GM12878 (cell line): ENCODE data around the gene LIN7C. TPM values are rescaled to one million over a fixed set of nuclear protein-coding genes. Genes with fewer than 3 reads are reported as not detected.

ENCODE experiments used
- ATAC-seq: fragments of 200-7000 bp; cut with Tn5 transposase; 3 replicates; pipeline ENCODE4 v1.9.1; 2020; ENCODE audit warnings: mild to moderate bottlenecking, moderate library complexity
- BruUV-seq: library from RNA; stranded (reverse); fragments of 400-500 nt; replicated peaks from 2 replicates; lab custom pipeline; 2021; lab: Mats Ljungman, UMichigan
- CTCF ChIA-PET: fragments of 300-600 bp; sonication (Branson Sonifier 250); formaldehyde crosslinking; extraction: SDS; loops from one replicate; lab custom pipeline; 2021; ENCODE audit warnings: inconsistent platforms; lab: Yijun Ruan, JAX
- POLR2A ChIA-PET: fragments of 350-600 bp; formaldehyde crosslinking; extraction: SDS; loops from one replicate; lab custom pipeline; 2021; ENCODE audit warnings: inconsistent platforms; lab: Charles Lee
- RAD21 ChIA-PET: fragments of 300-600 bp; sonication (Branson Sonifier 250); formaldehyde crosslinking; loops from one replicate; lab custom pipeline; 2023; ENCODE audit warnings: antibody characterized with exemption; ENCODE audit not compliant: unreplicated experiment; lab: Charles Lee
- SMC1A ChIA-PET: fragments of 300-600 bp; sonication (Branson Sonifier 250); formaldehyde crosslinking; loops from one replicate; lab custom pipeline; 2023; ENCODE audit not compliant: unreplicated experiment, uncharacterized antibody; lab: Charles Lee
- DNase-seq: peaks from one replicate; pipeline ENCODE4 v3.0.0-alpha.2; 2011; ENCODE audit warnings: low read depth, low spot score
- FAIRE-seq: peaks from 3 replicates; lab custom pipeline; 2011; peaks lifted over from hg19 to GRCh38; lab: Jason Lieb, UNC
- H2AFZ ChIP-seq: 2 replicates; pipeline ENCODE4 v1.6.0; 2011; ENCODE audit warnings: low read depth, low read length, control low read depth; ENCODE audit not compliant: control insufficient read depth
- H3K27ac ChIP-seq: 2 replicates; pipeline ENCODE4 v1.5.1; 2011; ENCODE audit warnings: control low read depth; ENCODE audit not compliant: control insufficient read depth, insufficient read depth
- H3K27me3 ChIP-seq, 2 experiments: replicated peaks in 1 of 2; 2 replicates each; pipeline versions ENCODE4 v1.6.0 to v1.6.1; 2011; ENCODE audit warnings: low read length in 1 of 2; ENCODE audit not compliant: control insufficient read depth in 2 of 2, insufficient read depth in 2 of 2
- H3K36me3 ChIP-seq, 2 experiments: 2 replicates each; pipeline ENCODE4 v1.5.1; 2011; ENCODE audit warnings: low read length in 1 of 2; ENCODE audit not compliant: control insufficient read depth in 2 of 2, insufficient read depth in 2 of 2
- H3K4me1 ChIP-seq: 2 replicates; pipeline ENCODE4 v1.6.1; 2011; ENCODE audit warnings: mild to moderate bottlenecking, low read length, moderate library complexity, mixed read lengths; ENCODE audit not compliant: control insufficient read depth, insufficient read depth
- H3K4me2 ChIP-seq: 2 replicates; pipeline ENCODE4 v1.6.0; 2011; ENCODE audit warnings: control low read depth; ENCODE audit not compliant: control insufficient read depth, insufficient read depth
- H3K4me3 ChIP-seq: fragments of 200-600 bp; sonication (generic); 2 replicates; pipeline ENCODE4 v1.5.1; 2016
- H3K79me2 ChIP-seq: 2 replicates; pipeline ENCODE4 v1.6.0; 2011; ENCODE audit warnings: low read length; ENCODE audit not compliant: control insufficient read depth, insufficient read depth
- H3K9ac ChIP-seq: 2 replicates; pipeline ENCODE4 v1.8.0; 2011; ENCODE audit warnings: low read length, control low read depth, mixed read lengths; ENCODE audit not compliant: control insufficient read depth, insufficient read depth
- H3K9me3 ChIP-seq: replicated peaks from 3 replicates; pipeline ENCODE4 v1.5.1; 2011; ENCODE audit warnings: mild to moderate bottlenecking, low read length; ENCODE audit not compliant: control insufficient read depth, insufficient read depth
- H4K20me1 ChIP-seq: 2 replicates; pipeline ENCODE4 v1.6.0; 2011; ENCODE audit not compliant: control insufficient read depth, insufficient read depth
- BMI1 ChIP-seq: fragments of 450-650 bp; IDR thresholded peaks from 2 replicates; pipeline ENCODE4 v1.6.1; 2016; ENCODE audit warnings: mild to moderate bottlenecking, moderate library complexity, borderline replicate concordance
- CREB1 ChIP-seq: IDR thresholded peaks from 2 replicates; pipeline ENCODE4 v1.6.1; 2012; ENCODE audit warnings: low read depth, mild to moderate bottlenecking, inconsistent platforms
- FOXK2 ChIP-seq: fragments of 450-650 bp; IDR thresholded peaks from 2 replicates; pipeline ENCODE4 v1.6.1; 2017; ENCODE audit warnings: mild to moderate bottlenecking, moderate library complexity
- JUNB ChIP-seq: IDR thresholded peaks from 2 replicates; pipeline ENCODE4 v1.6.1; 2016; ENCODE audit warnings: antibody characterized with exemption, mild to moderate bottlenecking
- LARP7 ChIP-seq: fragments of 450-650 bp; IDR thresholded peaks from 2 replicates; pipeline ENCODE4 v1.6.1; 2017; ENCODE audit warnings: mild to moderate bottlenecking
- MTA2 ChIP-seq: fragments of 450-650 bp; IDR thresholded peaks from 2 replicates; pipeline ENCODE4 v1.6.1; 2016; ENCODE audit warnings: low read depth, mild to moderate bottlenecking, moderate library complexity
- MYB ChIP-seq: fragments of 150-350 bp; IDR thresholded peaks from 2 replicates; pipeline ENCODE4 v1.6.1; 2014; ENCODE audit warnings: mild to moderate bottlenecking, low read depth, low read length, borderline replicate concordance
- NKRF ChIP-seq: fragments of 450-650 bp; conservative IDR thresholded peaks from 2 replicates; pipeline ENCODE4 v1.6.1; 2017; ENCODE audit warnings: mild to moderate bottlenecking, moderate library complexity
- NRF1 ChIP-seq: conservative IDR thresholded peaks from 2 replicates; pipeline ENCODE4 v1.6.1; 2011; ENCODE audit warnings: mild to moderate bottlenecking, low read depth, low read length, improper control_type of control experiment
- SKIL ChIP-seq: fragments of 450-650 bp; IDR thresholded peaks from 2 replicates; pipeline ENCODE4 v1.6.1; 2017; ENCODE audit warnings: mild to moderate bottlenecking, low read depth, inconsistent platforms; ENCODE audit not compliant: poor library complexity, severe bottlenecking
- SRF ChIP-seq, 2 experiments: IDR thresholded peaks; 2 replicates each; pipeline ENCODE4 v1.6.1; 2011; ENCODE audit warnings: low read depth in 2 of 2, low read length in 2 of 2, mild to moderate bottlenecking in 1 of 2, moderate library complexity in 1 of 2
- STAT3 ChIP-seq: IDR thresholded peaks from 2 replicates; pipeline ENCODE4 v1.6.1; 2011; ENCODE audit warnings: low read depth, low read length, improper control_type of control experiment
- TCF12 ChIP-seq: IDR thresholded peaks from 2 replicates; pipeline ENCODE4 v1.6.1; 2011; ENCODE audit warnings: low read depth, mild to moderate bottlenecking, low read length
- ZNF622 ChIP-seq: fragments of 450-650 bp; IDR thresholded peaks from 2 replicates; pipeline ENCODE4 v1.6.1; 2017; ENCODE audit warnings: mild to moderate bottlenecking, inconsistent platforms
- ZZZ3 ChIP-seq: IDR thresholded peaks from 2 replicates; pipeline ENCODE4 v1.6.1; 2011; ENCODE audit warnings: low read depth; ENCODE audit not compliant: control insufficient read depth, insufficient read length
- WGBS: methylation state at CpG from one replicate; pipeline ENCODE4 v1.1.6; 2016; ENCODE audit warnings: low lambda C conversion rate; ENCODE audit not compliant: insufficient replicate concordance, insufficient coverage; ENCODE audit errors: missing lambda C conversion rate; 5-methylcytosine and 5-hydroxymethylcytosine counted together
- in situ Hi-C: fragments of 300-500 bp; cut with MboI; formaldehyde crosslinking; loops from 9 replicates; pipeline ENCODE4 v1.14.3; 2018; ENCODE audit warnings: mixed read lengths
- intact Hi-C: fragments of 100-400 bp; cut with micrococcal nuclease; formaldehyde crosslinking; loops from one replicate; pipeline ENCODE4 v1.14.2; 2022; ENCODE audit not compliant: unreplicated experiment
- polyA plus RNA-seq, 11 experiments: library from polyadenylated mRNA; depleted of rRNA in 4 of 11; unstranded in 6 of 11; stranded (reverse) in 5 of 11; fragments of >200 nt; fragmentation: Nextera tagmentation in 4 of 11; fragmentation: Illumina TruSeq in 1 of 11; extraction: Ambion mirVana in 4 of 11; extraction: Trizol in 1 of 11; gene quantifications; 1 replicate in 1 of 11; 2 replicates in 10 of 11; pipeline versions ENCODE4 v1.2.1 to v1.2.3, GENCODE V29; 2011 to 2016; ENCODE audit warnings: inconsistent platforms in 2 of 11, missing spikeins in 2 of 11, low read depth in 1 of 11
- total RNA-seq, 4 experiments: library from RNA; depleted of rRNA in 3 of 4; stranded (reverse); fragments of >200 nt in 3 of 4; fragmentation: Illumina TruSeq in 1 of 4; extraction: Trizol in 1 of 4; gene quantifications; 2 replicates each; pipeline versions ENCODE4 v1.2.1 to v1.2.3, GENCODE V29; 2013 to 2021

The LIN7C gene
- total and polyA plus RNA-seq, 10 of the 15 experiments (the other 5 are each of a cell fraction or from before 2014, with no cell fraction given) = 6.0 to 23.7 (median 15.1) TPM

DNA sequence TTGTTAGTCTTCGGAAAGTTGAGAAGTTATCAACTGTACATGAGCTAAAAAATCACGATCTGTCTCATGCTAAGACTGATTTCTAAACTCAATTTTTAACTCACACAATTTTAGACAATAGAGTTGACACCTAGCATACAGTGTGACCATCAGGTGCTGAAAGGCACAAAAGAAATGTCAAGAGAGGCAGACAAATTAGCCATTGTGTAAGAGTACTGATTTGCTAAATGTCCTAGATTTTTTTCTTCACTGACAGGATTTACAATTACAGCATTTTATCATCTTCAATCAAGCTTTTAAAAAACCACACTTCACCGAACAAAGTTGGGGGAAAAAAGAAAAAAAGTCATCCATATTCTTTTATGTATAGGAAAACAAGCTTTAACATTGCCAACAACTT is 40.9 kb downstream of the LIN7C start:
- Histone ChIP-seq H3K79me2 (no peaks in the 10 kb centered on the region), H3K9ac (no peak overlapping the region), H2AFZ (no peak overlapping the region), H3K27ac (no peak overlapping the region), H3K4me2 (no peak overlapping the region), H3K4me3 (no peak overlapping the region), H3K27me3 (0 out of 4 replicates have a peak, but pooled peaks cover 0 to 3% of the 10 kb centered on the region in 2 experiments), H3K9me3 (no peaks in the 10 kb centered on the region), H4K20me1 (no peaks in the 10 kb centered on the region), H3K36me3 (no peaks in the 10 kb centered on the region), H3K4me1 (no peaks in the 10 kb centered on the region)
- intact Hi-C loops (no loop called here), in situ Hi-C loops (no loop called here)
- ChIA-PET SMC1A (interaction anchor here (0.7 to 2.2 kb wide), 3 partner anchors 20 to 1300 kb away, joined by 3 to 5 read pairs (median 3); no protein-coding TSS in a partner anchor), RAD21 (no interaction called here), POLR2A (no interaction called here), CTCF (interaction anchor here (1.0 to 2.5 kb wide), 4 partner anchors 9 to 281 kb away, joined by 3 to 6 read pairs (median 3); no protein-coding TSS in a partner anchor)
- WGBS = 39% methylated on average over 3 of the region's 3 CpGs
- no peak for FAIRE-seq
- DNase-seq = no peak
- no peak for ATAC-seq
- TF ChIP-seq BMI1 (no peak), MYB (no peak)
- no TSS peak for BruUV-seq

DNA sequence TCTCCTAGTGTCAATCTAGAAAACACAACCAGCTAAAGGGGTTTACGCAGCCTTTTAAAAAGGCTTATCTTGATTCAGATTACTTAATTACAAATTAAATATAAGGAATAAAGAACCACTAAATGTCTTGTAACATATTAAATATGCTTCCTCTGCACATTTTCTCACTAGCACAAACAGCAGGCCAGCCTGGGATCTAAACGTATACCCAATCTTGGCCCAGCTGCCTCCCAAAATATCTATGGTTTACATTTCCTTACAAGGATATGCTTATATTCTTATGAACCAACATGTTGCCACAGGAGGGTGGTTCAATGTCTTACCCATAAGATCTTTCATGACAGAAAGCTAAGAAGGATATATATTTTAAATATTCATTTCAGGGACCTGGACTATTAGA is 41.7 kb downstream of the LIN7C start:
- H3K4me2 ChIP-seq = no peak overlapping the region
- H3K9ac ChIP-seq = no peak overlapping the region
- no peak for TF ChIP-seq CREB1
- TF ChIP-seq MTA2 = no peak
- no peak for TF ChIP-seq STAT3
- TF ChIP-seq LARP7 = no peak
- TF ChIP-seq MYB = no peak
- TF ChIP-seq FOXK2 = no peak
- TF ChIP-seq JUNB = no peak
- no peak for TF ChIP-seq NRF1
- TF ChIP-seq SRF (IDR thresholded peaks at IDR 0.05; ENCODE audit: low read depth in 2 of 2, low read length in 2 of 2) = no peak
- TF ChIP-seq TCF12 = no peak
- no peak for TF ChIP-seq ZZZ3
- no peak for TF ChIP-seq NKRF
- TF ChIP-seq SKIL = no peak
- no peak for TF ChIP-seq ZNF622

More for the DNA sequence above, 41.7 kb downstream of the LIN7C start:
- no peaks in the 10 kb centered on the region for H4K20me1 ChIP-seq
- H3K27ac ChIP-seq = no peak overlapping the region
- DNase-seq (no peak), FAIRE-seq (no peak), ATAC-seq (no peak)
- intact Hi-C loops (no loop called here), in situ Hi-C loops (no loop called here)
- no peaks in the 10 kb centered on the region for H3K36me3 ChIP-seq
- no peaks in the 10 kb centered on the region for H3K79me2 ChIP-seq
- no peaks in the 10 kb centered on the region for H3K9me3 ChIP-seq
- 84% methylated on average over 2 of the region's 2 CpGs for WGBS
- ChIA-PET SMC1A (interaction anchor here (2.2 kb wide), 1 partner anchor 21 kb away, joined by 5 read pairs; no protein-coding TSS in a partner anchor), POLR2A (no interaction called here), RAD21 (no interaction called here), CTCF (interaction anchor here (0.8 to 2.5 kb wide), 4 partner anchors 21 to 280 kb away, joined by 3 to 6 read pairs (median 4); no protein-coding TSS in a partner anchor)
- no TSS peak for BruUV-seq
- no peak overlapping the region for H3K4me3 ChIP-seq
- 0 out of 4 replicates have a peak, but pooled peaks cover 0 to 2% of the 10 kb centered on the region in 2 experiments for H3K27me3 ChIP-seq
- H2AFZ ChIP-seq = no peak overlapping the region
- H3K4me1 ChIP-seq = no peaks in the 10 kb centered on the region
